ENCODE results near the gene SMAD3.

DNA sequence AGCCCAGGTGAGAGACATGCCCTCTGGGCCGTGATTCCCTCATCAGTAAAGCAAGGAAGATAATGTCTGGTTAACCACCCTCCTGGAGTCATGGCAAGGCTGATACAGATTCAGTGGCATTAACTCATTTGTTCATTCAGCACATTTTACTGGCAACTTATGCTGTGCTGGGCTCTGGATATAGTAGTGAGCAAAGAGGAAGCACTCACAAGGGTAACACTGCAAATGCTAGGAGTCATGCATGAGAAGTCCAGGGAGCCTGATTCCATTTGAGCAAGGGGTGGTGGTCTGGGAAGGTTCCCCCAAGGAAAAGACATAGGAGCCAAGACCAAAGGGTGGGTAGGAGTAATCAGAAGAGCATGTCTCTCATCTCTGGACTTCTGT is 50.2 kb downstream of the SMAD3 start:
- TF ChIP-seq, protein P1, sequence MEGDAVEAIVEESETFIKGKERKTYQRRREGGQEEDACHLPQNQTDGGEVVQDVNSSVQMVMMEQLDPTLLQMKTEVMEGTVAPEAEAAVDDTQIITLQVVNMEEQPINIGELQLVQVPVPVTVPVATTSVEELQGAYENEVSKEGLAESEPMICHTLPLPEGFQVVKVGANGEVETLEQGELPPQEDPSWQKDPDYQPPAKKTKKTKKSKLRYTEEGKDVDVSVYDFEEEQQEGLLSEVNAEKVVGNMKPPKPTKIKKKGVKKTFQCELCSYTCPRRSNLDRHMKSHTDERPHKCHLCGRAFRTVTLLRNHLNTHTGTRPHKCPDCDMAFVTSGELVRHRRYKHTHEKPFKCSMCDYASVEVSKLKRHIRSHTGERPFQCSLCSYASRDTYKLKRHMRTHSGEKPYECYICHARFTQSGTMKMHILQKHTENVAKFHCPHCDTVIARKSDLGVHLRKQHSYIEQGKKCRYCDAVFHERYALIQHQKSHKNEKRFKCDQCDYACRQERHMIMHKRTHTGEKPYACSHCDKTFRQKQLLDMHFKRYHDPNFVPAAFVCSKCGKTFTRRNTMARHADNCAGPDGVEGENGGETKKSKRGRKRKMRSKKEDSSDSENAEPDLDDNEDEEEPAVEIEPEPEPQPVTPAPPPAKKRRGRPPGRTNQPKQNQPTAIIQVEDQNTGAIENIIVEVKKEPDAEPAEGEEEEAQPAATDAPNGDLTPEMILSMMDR (conservative IDR thresholded peaks at IDR 0.05 in 1 of 2, IDR thresholded peaks at IDR 0.05 in 1 of 2; ENCODE audit: extremely low read depth in 1 of 2, insufficient read depth in 1 of 2, low read depth in 1 of 2, low read length in 2 of 2): no peak
- TF ChIP-seq EZH2 (IDR thresholded peaks at IDR 0.05; ENCODE audit: borderline replicate concordance, low read length): no peak
